ENCODE results near the gene TARS2.

DNA sequence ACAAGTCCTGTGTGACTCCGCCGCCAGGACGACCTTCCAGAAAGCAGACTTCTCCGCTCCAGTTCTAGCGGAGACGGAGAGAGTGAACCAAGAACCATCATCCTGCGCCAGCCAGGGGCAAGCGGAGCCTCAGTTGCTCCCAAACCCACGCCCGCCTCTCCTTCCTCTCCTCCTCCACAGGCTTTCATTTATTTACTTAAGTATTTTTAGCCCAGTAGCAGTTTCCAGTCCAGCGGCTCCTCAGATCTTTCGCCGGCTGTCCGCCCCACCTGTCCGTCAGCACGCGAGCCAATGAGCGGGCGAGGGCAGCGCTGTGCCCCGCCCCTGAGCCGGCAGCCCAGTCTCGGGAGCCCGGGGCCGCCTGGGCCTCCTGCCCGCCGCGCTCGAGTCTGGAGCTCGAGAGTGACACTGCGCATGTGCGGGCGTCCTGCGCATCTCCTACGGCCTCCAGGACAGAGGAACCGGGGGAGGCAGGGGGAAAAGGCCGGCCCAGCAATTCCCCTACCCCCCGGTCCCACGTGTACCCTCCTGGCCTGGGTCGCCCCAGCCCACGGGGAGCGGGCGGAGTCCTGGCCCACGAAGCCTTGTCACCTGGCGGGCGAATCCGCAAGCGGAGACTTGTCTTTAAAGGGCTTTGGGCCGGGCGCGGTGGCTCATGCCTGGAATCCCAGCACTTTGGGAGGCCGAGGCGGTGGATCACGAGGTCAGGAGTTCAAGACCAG, 28.3 kb downstream of the TARS2 start, which contains the start of gene FALEC:
- TF ChIP-seq EP300 (IDR thresholded peaks at IDR 0.05) (no peak), JUNB (IDR thresholded peaks at IDR 0.05) (no peak), POLR2A (IDR thresholded peaks at IDR 0.05; ENCODE audit: low read length) (peak; percentile 70), RAD21 (conservative IDR thresholded peaks at IDR 0.05 in 1 of 2, IDR thresholded peaks at IDR 0.05 in 1 of 2) (no peak)
- TF ChIP-seq, protein P1, sequence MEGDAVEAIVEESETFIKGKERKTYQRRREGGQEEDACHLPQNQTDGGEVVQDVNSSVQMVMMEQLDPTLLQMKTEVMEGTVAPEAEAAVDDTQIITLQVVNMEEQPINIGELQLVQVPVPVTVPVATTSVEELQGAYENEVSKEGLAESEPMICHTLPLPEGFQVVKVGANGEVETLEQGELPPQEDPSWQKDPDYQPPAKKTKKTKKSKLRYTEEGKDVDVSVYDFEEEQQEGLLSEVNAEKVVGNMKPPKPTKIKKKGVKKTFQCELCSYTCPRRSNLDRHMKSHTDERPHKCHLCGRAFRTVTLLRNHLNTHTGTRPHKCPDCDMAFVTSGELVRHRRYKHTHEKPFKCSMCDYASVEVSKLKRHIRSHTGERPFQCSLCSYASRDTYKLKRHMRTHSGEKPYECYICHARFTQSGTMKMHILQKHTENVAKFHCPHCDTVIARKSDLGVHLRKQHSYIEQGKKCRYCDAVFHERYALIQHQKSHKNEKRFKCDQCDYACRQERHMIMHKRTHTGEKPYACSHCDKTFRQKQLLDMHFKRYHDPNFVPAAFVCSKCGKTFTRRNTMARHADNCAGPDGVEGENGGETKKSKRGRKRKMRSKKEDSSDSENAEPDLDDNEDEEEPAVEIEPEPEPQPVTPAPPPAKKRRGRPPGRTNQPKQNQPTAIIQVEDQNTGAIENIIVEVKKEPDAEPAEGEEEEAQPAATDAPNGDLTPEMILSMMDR (IDR thresholded peaks at IDR 0.05): no peak
- TF ChIP-seq, protein P2, sequence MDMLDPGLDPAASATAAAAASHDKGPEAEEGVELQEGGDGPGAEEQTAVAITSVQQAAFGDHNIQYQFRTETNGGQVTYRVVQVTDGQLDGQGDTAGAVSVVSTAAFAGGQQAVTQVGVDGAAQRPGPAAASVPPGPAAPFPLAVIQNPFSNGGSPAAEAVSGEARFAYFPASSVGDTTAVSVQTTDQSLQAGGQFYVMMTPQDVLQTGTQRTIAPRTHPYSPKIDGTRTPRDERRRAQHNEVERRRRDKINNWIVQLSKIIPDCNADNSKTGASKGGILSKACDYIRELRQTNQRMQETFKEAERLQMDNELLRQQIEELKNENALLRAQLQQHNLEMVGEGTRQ (IDR thresholded peaks at IDR 0.05): peak; percentile 8; the same call in 1 of the 2 replicates
